WTC11 (cell line): Measurements from ENCODE around the gene C10orf88. TPM values are rescaled to one million over a fixed set of nuclear protein-coding genes. Genes with fewer than 3 reads are reported as not detected.

Experiments
- ARID4B ChIP-seq: sonication (generic); formaldehyde crosslinking; IDR thresholded peaks from 2 replicates; pipeline ENCODE4 v1.8.0; 2023; ENCODE audit warnings: missing genetic modification reagents, mild to moderate bottlenecking, borderline replicate concordance
- ATF3 ChIP-seq: sonication (generic); formaldehyde crosslinking; conservative IDR thresholded peaks from 2 replicates; pipeline ENCODE4 v1.8.1; 2022; ENCODE audit warnings: mild to moderate bottlenecking, missing genetic modification reagents
- CBFB ChIP-seq: sonication (generic); formaldehyde crosslinking; IDR thresholded peaks from 2 replicates; pipeline ENCODE4 v1.8.1; 2022; ENCODE audit warnings: mild to moderate bottlenecking, low read depth, missing genetic modification reagents
- E2F4 ChIP-seq: sonication (generic); formaldehyde crosslinking; IDR thresholded peaks from 2 replicates; pipeline ENCODE4 v1.8.1; 2022; ENCODE audit warnings: low read depth, mild to moderate bottlenecking, moderate library complexity, missing genetic modification reagents, borderline replicate concordance
- FOXK1 ChIP-seq: sonication (generic); formaldehyde crosslinking; IDR thresholded peaks from 2 replicates; pipeline ENCODE4 v1.8.0; 2022; ENCODE audit warnings: mild to moderate bottlenecking, moderate library complexity, missing genetic modification reagents
- HMGA2 ChIP-seq: fragments of 250-450 bp; sonication (Bioruptor Pico); IDR thresholded peaks from 2 replicates; pipeline ENCODE4 v1.4.0; 2021; ENCODE audit warnings: mild to moderate bottlenecking, moderate library complexity
- HMGXB4 ChIP-seq: sonication (generic); formaldehyde crosslinking; IDR thresholded peaks from 2 replicates; pipeline ENCODE4 v1.8.1; 2023; ENCODE audit warnings: mild to moderate bottlenecking, moderate library complexity, missing genetic modification reagents
- JUN ChIP-seq: sonication (generic); formaldehyde crosslinking; IDR thresholded peaks from 2 replicates; pipeline ENCODE4 v1.8.0; 2023; ENCODE audit warnings: mild to moderate bottlenecking, missing genetic modification reagents
- KAT7 ChIP-seq: sonication (generic); formaldehyde crosslinking; IDR thresholded peaks from 2 replicates; pipeline ENCODE4 v1.8.1; 2023; ENCODE audit warnings: missing genetic modification reagents, mild to moderate bottlenecking, borderline replicate concordance
- MLX ChIP-seq: sonication (generic); formaldehyde crosslinking; IDR thresholded peaks from 2 replicates; pipeline ENCODE4 v1.8.1; 2023; ENCODE audit warnings: mild to moderate bottlenecking, missing genetic modification reagents, moderate library complexity
- MXD4 ChIP-seq: fragments of 250-450 bp; sonication (Bioruptor Pico); IDR thresholded peaks from 2 replicates; pipeline ENCODE4 v1.8.0; 2021; ENCODE audit warnings: mild to moderate bottlenecking, moderate library complexity, borderline replicate concordance
- NFE2L1 ChIP-seq: sonication (generic); formaldehyde crosslinking; IDR thresholded peaks from 2 replicates; pipeline ENCODE4 v1.8.1; 2023; ENCODE audit warnings: missing genetic modification reagents
- OVOL2 ChIP-seq: fragments of 250-450 bp; sonication (Bioruptor Pico); IDR thresholded peaks from 2 replicates; pipeline ENCODE4 v1.9.0; 2021; ENCODE audit warnings: mild to moderate bottlenecking, borderline replicate concordance
- RELA ChIP-seq: sonication (generic); formaldehyde crosslinking; IDR thresholded peaks from 2 replicates; pipeline ENCODE4 v1.8.1; 2022; ENCODE audit warnings: missing genetic modification reagents, mild to moderate bottlenecking, borderline replicate concordance
- SMAD3 ChIP-seq: sonication (generic); formaldehyde crosslinking; IDR thresholded peaks from 2 replicates; pipeline ENCODE4 v1.8.0; 2022; ENCODE audit warnings: missing genetic modification reagents, mild to moderate bottlenecking, borderline replicate concordance
- SOX15 ChIP-seq: fragments of 250-450 bp; sonication (Bioruptor Pico); IDR thresholded peaks from 2 replicates; pipeline ENCODE4 v1.9.0; 2021; ENCODE audit warnings: mild to moderate bottlenecking
- TCF7 ChIP-seq: sonication (generic); formaldehyde crosslinking; IDR thresholded peaks from 2 replicates; pipeline ENCODE4 v1.8.0; 2022; ENCODE audit warnings: mild to moderate bottlenecking, low read depth, missing genetic modification reagents, moderate library complexity
- ZBTB21 ChIP-seq: sonication (generic); formaldehyde crosslinking; IDR thresholded peaks from 2 replicates; pipeline ENCODE4 v1.8.1; 2023; ENCODE audit warnings: mild to moderate bottlenecking, missing genetic modification reagents, borderline replicate concordance
- ZNF263 ChIP-seq: sonication (generic); formaldehyde crosslinking; IDR thresholded peaks from 2 replicates; pipeline ENCODE4 v1.8.1; 2022; ENCODE audit warnings: low read depth, mild to moderate bottlenecking, moderate library complexity, missing genetic modification reagents
- ZNF396 ChIP-seq: fragments of 250-450 bp; sonication (Bioruptor Pico); IDR thresholded peaks from 2 replicates; pipeline ENCODE4 v1.8.0; 2021; ENCODE audit warnings: mild to moderate bottlenecking, moderate library complexity, borderline replicate concordance
- ZNF425 ChIP-seq: fragments of 250-450 bp; sonication (Bioruptor Pico); conservative IDR thresholded peaks from 2 replicates; pipeline ENCODE4 v1.9.0; 2021; ENCODE audit warnings: mild to moderate bottlenecking
- ZNF512 ChIP-seq: sonication (generic); formaldehyde crosslinking; IDR thresholded peaks from 2 replicates; pipeline ENCODE4 v1.8.1; 2022; ENCODE audit warnings: missing genetic modification reagents, borderline replicate concordance
- total RNA-seq: library from RNA; stranded (reverse); gene quantifications from 3 replicates; pipeline ENCODE4 v1.2.3, GENCODE V29; 2021

The C10orf88 gene
- total RNA-seq, 1 experiment from 2014 or later, result 6.5 TPM

- TF ChIP-seq ZNF396 (CRISPR knock-in tag) (no peak), KAT7 (CRISPR knock-in tag) (peak; percentile 96), SOX15 (CRISPR knock-in tag) (no peak), ARID4B (peak; percentile 98), HMGXB4 (CRISPR knock-in tag) (peak; percentile 91), JUN (CRISPR knock-in tag) (peak; percentile 89; the same call in 1 of the 2 replicates), ZBTB21 (CRISPR knock-in tag) (peak; percentile 97), ZNF263 (CRISPR knock-in tag) (peak; percentile 35; the same call in 1 of the 2 replicates), MXD4 (CRISPR knock-in tag) (no peak), ZNF425 (CRISPR knock-in tag) (no peak), FOXK1 (CRISPR knock-in tag) (peak; percentile 93), HMGA2 (no peak), NFE2L1 (CRISPR knock-in tag) (peak; percentile 97), E2F4 (CRISPR knock-in tag) (no peak), SMAD3 (CRISPR knock-in tag) (peak; percentile 98), TCF7 (CRISPR knock-in tag) (no peak; the same call in 1 of the 2 replicates), CBFB (CRISPR knock-in tag) (peak; percentile 87; the same call in 1 of the 2 replicates), ATF3 (CRISPR knock-in tag) (no peak), ZNF512 (CRISPR knock-in tag) (no peak), RELA (CRISPR knock-in tag) (peak; percentile 98), MLX (CRISPR knock-in tag) (peak; percentile 95), OVOL2 (CRISPR knock-in tag) (no peak)
Measured at GRCh38 chr10:122953902-122954730, at the start of gene C10orf88 (continued).
